Adrenal gland (tissue), 12 donors: ENCODE data around the gene STXBP3. TPM values are rescaled to one million over a fixed set of nuclear protein-coding genes. Genes with fewer than 3 reads are reported as not detected.

Experiments used
- DNase-seq, 7 donors: peaks; one replicate each; pipeline ENCODE4 v3.0.0-alpha.2; 2019 to 2020
- H3K27ac ChIP-seq, 5 donors: fragments of 200-600 bp; sonication (generic) in 4 of 5; 1 replicate in 3 of 5; 2 replicates in 2 of 5; pipeline versions ENCODE4 v1.5.1 to v1.8.0; 2016 to 2020; ENCODE audit warnings: mild to moderate bottlenecking in 1 of 5
- H3K27me3 ChIP-seq: fragments of 200-600 bp; 2 replicates; pipeline ENCODE4 v1.8.0; 2021
- H3K36me3 ChIP-seq, 2 donors: fragments of 200-600 bp; replicated peaks in 1 of 2; 1 replicate in 1 of 2; 2 replicates in 1 of 2; pipeline versions ENCODE4 v1.5.1 to v1.8.0; 2018 to 2022
- H3K4me1 ChIP-seq, 2 donors: fragments of 200-600 bp; replicated peaks in 1 of 2; 1 replicate in 1 of 2; 2 replicates in 1 of 2; pipeline versions ENCODE4 v1.5.1 to v1.8.0; 2018 to 2021
- H3K4me3 ChIP-seq, 4 donors: fragments of 200-600 bp; sonication (generic) in 3 of 4; one replicate each; pipeline ENCODE4 v1.5.1; 2016 to 2018
- H3K9me3 ChIP-seq, 3 donors: fragments of 200-600 bp; sonication (generic) in 1 of 3; replicated peaks in 1 of 3; 1 replicate in 2 of 3; 2 replicates in 1 of 3; pipeline versions ENCODE4 v1.5.1 to v1.8.0; 2016 to 2021
- CTCF ChIP-seq, 6 experiments: fragments of 450-650 bp in 4 of 6; fragments of 200-600 bp in 2 of 6; sonication (generic) in 1 of 6; IDR thresholded peaks; 1 replicate in 5 of 6; 2 replicates in 1 of 6; pipeline versions ENCODE4 v1.5.1 to v1.8.0; 2016 to 2021; ENCODE audit warnings: antibody characterized with exemption in 6 of 6, mild to moderate bottlenecking in 2 of 6, moderate library complexity in 1 of 6
- POLR2A ChIP-seq, 2 donors: fragments of 450-650 bp; IDR thresholded peaks; one replicate each; pipeline ENCODE4 v1.6.1; 2017; ENCODE audit warnings: antibody characterized with exemption in 2 of 2, mild to moderate bottlenecking in 2 of 2, moderate library complexity in 1 of 2
- WGBS, 4 donors: extraction: QIAGEN DNeasy Blood & Tissue Kit in 2 of 4; methylation state at CpG; one replicate each; pipeline versions ENCODE4 v1.1.5 to v1.1.7; 2013 to 2017; 5-methylcytosine and 5-hydroxymethylcytosine counted together
- intact Hi-C, 2 donors: fragments of 100-400 bp; cut with DNase I; formaldehyde crosslinking; loops; one replicate each; pipeline versions ENCODE4 v1.14.1 to v1.15.0; 2022 to 2023
- polyA plus RNA-seq, 3 donors: library from polyadenylated mRNA; stranded (reverse); fragments of 200-250 nt in 2 of 3; fragments of 350-450 nt in 1 of 3; fragmentation: Illumina TruSeq in 1 of 3; extraction: RNeasy Lipid Tissue Mini Kit (QIAGEN cat#74804) in 1 of 3; gene quantifications; one replicate each; pipeline ENCODE4 v1.2.3, GENCODE V29; 2013 to 2014
- total RNA-seq, 9 donors: library from RNA; depleted of rRNA in 4 of 9; stranded (reverse); fragments of >200 nt in 4 of 9; fragments of 120-200 nt in 1 of 9; fragmentation: NEBNext Ultra II Directional in 1 of 9; extraction: Animal tissue kit (Norgen Biotek cat#: 25700) in 1 of 9; gene quantifications; one replicate each; pipeline versions ENCODE4 v1.1.0 to v1.2.4, GENCODE V29; 2013 to 2023
- donor health status: healthy with polysubstance abuse.
- donor health status: Bipolar disorder and iron deficiency.
- donor health status: DM: yes; HTN: yes; CAD: no.
- donor health status: DM: no; HTN: no; CAD: no.
- donor health status: DM: no; HTN: no; CAD: no.
- donor health status: DM: yes; HTN: yes; CAD: no.

STXBP3 gene
- total and polyA plus RNA-seq, 12 donors = 35.1 to 63.2 (median 43.8) TPM

GRCh38 chr1:108817811-108818210 is 71.3 kb downstream of the STXBP3 start:
- no peaks in the 10 kb centered on the region for H3K27me3 ChIP-seq
- intact Hi-C loops = no loop called here
- no peak for DNase-seq
- H3K4me3 ChIP-seq = no peak overlapping the region
- no peak for TF ChIP-seq CTCF (IDR thresholded peaks at IDR 0.05)
- H3K27ac ChIP-seq = no peak overlapping the region
- H3K36me3 ChIP-seq = no peaks in the 10 kb centered on the region
- H3K4me1 ChIP-seq = peaks cover 4 to 21% of the 10 kb centered on the region in 2 donors
- H3K9me3 ChIP-seq = no peaks in the 10 kb centered on the region

GRCh38 chr1:108819878-108820277 is 73.4 kb downstream of the STXBP3 start:
- H3K36me3 ChIP-seq = no peaks in the 10 kb centered on the region
- H3K4me1 ChIP-seq = peaks cover 4 to 12% of the 10 kb centered on the region in 2 donors
- intact Hi-C loops = loop anchor here in 1 of 2 donors (5.0 kb wide), 1 partner anchor 77 kb away; no protein-coding TSS in a partner anchor
- no peak for DNase-seq
- no peak overlapping the region for H3K27ac ChIP-seq
- WGBS, 4 donors = 65 to 83% (median 74%) methylated on average over 5 of the region's 5 CpGs
- H3K9me3 ChIP-seq = no peaks in the 10 kb centered on the region
- TF ChIP-seq CTCF (IDR thresholded peaks at IDR 0.05) (no peak), POLR2A (IDR thresholded peaks at IDR 0.05) (no peak)
- H3K27me3 ChIP-seq = no peaks in the 10 kb centered on the region
- no peak overlapping the region for H3K4me3 ChIP-seq

- intact Hi-C loops = loop anchor here in 1 of 2 donors (5.0 kb wide), 1 partner anchor 74 kb away; no protein-coding TSS in a partner anchor
- WGBS, 4 donors = 56 to 96% (median 71%) methylated on average over 3 of the region's 3 CpGs
- no peaks in the 10 kb centered on the region for H3K9me3 ChIP-seq
- TF ChIP-seq POLR2A (IDR thresholded peaks at IDR 0.05) = no peak
- no peak for TF ChIP-seq CTCF (IDR thresholded peaks at IDR 0.05)
- peaks cover 0 to 8% of the 10 kb centered on the region in 2 donors for H3K4me1 ChIP-seq
- no peaks in the 10 kb centered on the region for H3K36me3 ChIP-seq
- no peak overlapping the region for H3K4me3 ChIP-seq
- no peak overlapping the region for H3K27ac ChIP-seq
- no peaks in the 10 kb centered on the region for H3K27me3 ChIP-seq
- no peak for DNase-seq
Observed at GRCh38 chr1:108823632-108824031, 77.2 kb downstream of the STXBP3 start.

DNA sequence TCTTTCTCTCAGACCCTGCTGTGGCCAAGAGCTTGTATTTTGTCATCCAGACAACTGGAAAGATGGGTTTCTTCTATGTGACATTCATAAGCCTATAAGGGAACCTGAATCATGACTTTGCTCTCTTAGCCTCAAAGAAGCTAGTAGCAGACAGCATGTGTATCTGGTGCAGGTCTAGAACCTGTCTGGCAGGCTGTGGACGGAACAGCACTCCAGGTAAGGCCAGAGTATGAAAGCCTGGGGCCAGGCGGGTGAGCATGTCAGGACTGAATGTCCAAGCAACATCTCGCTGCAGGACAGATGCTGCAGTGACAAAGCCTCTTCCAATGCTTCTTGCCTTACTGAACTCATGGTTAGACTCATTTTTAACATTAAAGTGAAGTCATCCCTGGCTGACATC is 77.6 kb downstream of the STXBP3 start:
- no peak for DNase-seq
- 89 to 94% (median 92%) methylated on average over 2 to 3 of the region's 3 CpGs for WGBS, 4 donors
- no peaks in the 10 kb centered on the region for H3K27me3 ChIP-seq
- TF ChIP-seq POLR2A (IDR thresholded peaks at IDR 0.05) (no peak), CTCF (IDR thresholded peaks at IDR 0.05) (no peak)
- H3K36me3 ChIP-seq = no peaks in the 10 kb centered on the region
- intact Hi-C loops = loop anchor here in 1 of 2 donors (5.0 kb wide), 1 partner anchor 73 kb away; no protein-coding TSS in a partner anchor
- peaks cover 0 to 8% of the 10 kb centered on the region in 2 donors for H3K4me1 ChIP-seq
- no peaks in the 10 kb centered on the region for H3K9me3 ChIP-seq
- no peak overlapping the region for H3K27ac ChIP-seq
- no peak overlapping the region for H3K4me3 ChIP-seq
